NCI-H2196 (cell line): ENCODE measurements around the gene ST8SIA6.
"Not testable (repeated sequence)": the region's sequence is repeated elsewhere in the genome, so short reads cannot be mapped to it uniquely, and the experiment has no call there.

Experiments used
- DNase-seq: peaks from one replicate; lab custom pipeline; 2025; ENCODE audit not compliant: unreplicated experiment; lab: John Stamatoyannopoulos, UW

ST8SIA6 gene, protein sequence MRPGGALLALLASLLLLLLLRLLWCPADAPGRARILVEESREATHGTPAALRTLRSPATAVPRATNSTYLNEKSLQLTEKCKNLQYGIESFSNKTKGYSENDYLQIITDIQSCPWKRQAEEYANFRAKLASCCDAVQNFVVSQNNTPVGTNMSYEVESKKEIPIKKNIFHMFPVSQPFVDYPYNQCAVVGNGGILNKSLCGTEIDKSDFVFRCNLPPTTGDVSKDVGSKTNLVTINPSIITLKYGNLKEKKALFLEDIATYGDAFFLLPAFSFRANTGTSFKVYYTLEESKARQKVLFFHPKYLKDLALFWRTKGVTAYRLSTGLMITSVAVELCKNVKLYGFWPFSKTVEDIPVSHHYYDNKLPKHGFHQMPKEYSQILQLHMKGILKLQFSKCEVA

DNA sequence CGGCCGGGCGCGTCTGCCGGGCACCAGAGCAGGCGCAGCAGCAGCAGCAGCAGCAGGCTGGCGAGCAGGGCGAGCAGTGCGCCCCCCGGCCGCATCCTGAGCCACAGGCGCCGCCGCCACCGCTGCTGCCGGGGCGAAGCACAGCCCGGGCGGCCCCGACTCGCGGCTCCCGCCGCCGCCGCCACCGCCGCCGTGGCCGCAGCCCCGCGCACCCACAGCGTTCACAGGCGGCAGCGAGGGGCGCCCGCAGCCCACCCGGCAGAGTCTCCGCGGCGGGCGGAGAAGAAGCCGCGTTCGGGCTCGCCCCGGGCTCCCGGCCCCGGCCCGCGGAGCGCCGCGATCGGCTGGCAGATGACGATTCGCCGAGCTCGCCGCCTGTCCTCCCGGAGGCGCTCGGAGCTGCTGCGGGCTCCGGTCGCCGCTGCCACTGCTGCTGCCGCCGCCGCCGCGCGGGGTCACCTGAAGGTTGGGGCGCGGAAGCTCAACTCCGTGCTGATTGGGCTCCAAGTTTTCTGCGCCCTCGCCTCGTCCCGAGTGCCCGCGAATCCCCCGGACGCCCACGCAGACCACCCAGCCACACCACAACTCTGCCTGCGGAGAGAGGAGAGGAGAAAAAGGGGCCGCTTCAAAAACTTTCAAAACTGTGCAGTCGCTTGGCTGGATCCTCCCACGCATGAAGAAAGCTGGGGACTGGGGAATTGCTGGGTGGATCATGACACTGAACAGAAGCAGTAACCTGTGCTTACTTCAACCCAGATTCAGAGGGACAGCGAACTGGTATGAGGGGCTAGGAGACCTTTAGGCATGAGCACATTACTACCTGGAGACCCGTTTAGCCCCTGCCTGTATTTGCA lies at the start of gene ST8SIA6:
Gene ST8SIA6, minus strand, starts transcription at position 435 of the 854 bp plus-strand sequence. Its CDS starts 340 bp downstream, at position 95.
- no peak for DNase-seq

DNA sequence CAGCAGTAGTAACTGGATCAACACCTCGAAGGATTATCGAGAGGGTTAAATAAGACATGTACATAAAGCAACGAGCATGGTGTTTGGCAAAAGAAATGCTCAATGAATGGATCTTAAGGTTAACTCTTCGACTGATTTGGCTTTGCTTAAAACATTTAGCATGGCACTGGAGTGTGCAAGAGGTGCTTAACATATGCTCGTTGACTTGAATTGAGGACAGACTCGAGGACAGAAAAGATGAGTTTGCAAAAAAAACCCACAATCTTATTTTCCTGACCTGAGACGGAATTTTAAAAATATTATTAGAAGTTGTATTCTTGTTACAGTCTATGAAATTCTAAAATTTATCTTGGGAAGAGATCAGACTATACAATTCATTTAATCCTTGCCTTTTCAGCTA lies 49.4 kb upstream of the ST8SIA6 start:
- DNase-seq: no peak

DNA sequence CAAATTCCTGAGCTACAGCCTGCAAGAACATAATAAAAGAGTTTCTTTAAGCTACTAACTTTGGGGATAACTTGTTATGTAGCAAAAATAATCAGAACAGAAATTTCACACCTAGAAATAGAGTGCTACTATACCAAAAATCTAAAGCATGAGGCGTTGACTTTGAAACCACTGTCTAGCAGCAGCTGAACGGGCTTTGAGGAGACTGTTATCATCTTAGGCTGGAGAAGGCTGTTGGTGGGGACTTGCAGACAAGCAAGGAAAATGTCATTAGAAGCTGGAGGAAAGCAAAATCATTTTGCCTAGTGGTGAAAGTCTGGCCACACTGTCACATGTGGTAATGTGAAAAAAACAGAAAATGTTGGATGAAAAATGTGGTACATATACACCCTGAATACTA lies 48.4 kb upstream of the ST8SIA6 start:
- DNase-seq: no peak

DNA sequence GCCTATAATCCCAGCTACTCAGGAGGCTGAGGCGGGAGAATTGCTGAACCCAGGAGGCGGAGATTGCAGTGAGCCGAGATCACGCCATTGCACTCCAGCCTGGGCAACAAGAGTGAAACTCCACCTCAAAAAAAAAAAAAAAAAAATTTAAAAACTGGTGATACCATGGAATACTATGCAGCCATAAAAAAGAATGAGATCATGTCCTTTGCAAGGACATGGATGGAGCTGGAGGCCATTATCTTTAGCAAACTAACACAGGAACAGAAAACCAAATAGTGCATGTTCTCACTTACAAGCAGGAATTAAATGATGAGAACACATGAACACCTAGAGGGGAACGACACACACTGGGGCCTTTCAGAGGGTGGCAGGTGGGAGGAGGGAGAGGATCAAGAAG lies 44.6 kb upstream of the ST8SIA6 start:
- DNase-seq: not testable (repeated sequence)

DNA sequence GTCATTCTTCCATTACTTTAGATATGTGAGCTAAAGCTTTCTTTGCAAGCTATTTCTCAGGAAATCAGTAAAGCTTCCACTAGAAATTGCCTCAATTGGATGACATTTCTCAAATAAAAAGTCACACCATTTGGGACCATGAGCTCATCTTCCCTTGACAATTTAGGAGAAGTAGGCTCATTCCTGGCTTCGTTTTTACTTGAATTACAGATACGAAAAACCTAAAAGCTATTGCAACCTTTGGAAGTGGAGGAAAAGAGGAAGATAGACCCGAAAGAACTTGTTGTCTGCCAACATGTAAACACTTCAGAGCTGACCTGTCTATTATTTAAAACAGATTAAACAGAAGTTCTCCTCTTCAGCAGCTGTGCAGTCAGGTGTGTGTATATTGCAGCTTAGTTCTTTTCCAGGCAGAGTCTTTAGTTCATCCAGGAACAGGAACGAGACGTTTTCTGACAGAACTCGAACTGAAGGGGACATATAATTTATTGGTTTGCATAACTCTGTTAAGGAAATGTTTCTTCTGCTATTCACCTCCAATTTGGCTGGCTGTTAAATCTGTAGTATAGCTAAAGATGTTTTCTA lies 43.1 kb upstream of the ST8SIA6 start:
- DNase-seq: no peak

DNA sequence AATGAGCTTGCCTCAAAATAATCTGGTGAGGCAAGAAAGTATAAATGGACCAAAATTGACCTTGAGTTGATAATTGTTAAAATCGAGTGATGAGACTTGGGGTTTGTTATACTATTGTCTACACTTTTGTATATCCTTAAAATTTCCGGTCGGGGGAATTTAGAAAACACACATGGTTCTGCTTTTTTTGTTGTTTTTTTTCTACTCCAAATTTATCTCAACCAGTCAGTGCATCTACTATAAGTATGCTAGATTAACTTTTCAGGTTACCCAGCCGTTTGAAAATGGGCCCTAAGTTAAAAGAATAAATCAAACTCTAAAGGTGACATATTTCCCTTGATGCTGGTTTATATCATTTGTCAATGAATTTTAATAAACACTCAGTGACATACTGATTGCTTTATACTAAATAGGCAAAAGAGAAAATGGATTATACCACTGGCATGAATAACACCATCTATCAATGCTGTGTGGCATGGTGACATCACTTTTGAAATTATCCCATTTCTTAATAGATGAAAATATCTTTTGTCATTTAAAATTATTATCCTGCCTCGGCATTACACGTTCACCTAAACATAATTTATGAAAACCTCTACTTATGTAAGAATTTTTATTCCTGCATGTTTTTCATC lies 40.3 kb upstream of the ST8SIA6 start:
- no peak for DNase-seq

DNA sequence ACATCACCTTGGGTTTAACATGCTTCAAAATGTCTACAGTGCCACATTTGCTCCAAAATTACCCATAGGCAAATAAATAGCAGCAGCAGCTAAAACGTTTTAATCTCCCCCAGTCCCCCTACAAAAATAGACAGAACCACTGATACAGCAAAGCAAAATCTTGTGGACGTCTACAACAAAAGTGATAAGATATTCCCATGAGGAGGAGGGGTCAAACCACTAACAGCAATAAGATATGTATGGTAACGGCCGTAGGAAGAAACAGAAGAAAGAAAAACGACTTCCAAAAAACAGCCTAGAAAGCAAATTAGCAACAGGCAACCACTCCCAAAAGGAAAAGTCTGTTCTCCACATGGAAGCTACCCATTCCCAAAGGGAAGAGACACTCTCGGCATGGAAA lies 34.5 kb upstream of the ST8SIA6 start:
- DNase-seq: no peak

DNA sequence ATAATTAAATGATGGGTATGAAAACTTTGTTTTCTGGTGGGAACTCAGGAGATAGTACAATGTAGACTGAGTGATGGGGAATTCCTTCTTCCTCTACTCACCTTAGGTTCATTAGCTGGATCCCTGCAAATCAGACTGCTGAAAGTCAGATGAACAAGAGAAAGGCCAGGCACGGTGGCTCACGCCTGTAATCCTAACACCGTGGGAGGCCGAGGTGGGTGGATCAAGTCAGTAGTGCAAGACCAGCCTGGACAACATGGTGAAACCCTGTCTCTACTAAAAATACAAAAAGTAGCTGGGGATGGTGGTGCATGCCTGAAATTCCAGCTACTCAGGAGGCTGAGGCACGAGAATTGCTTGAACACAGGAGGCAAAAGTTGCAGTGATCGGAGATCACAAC lies 28.7 kb upstream of the ST8SIA6 start:
- DNase-seq: no peak

DNA sequence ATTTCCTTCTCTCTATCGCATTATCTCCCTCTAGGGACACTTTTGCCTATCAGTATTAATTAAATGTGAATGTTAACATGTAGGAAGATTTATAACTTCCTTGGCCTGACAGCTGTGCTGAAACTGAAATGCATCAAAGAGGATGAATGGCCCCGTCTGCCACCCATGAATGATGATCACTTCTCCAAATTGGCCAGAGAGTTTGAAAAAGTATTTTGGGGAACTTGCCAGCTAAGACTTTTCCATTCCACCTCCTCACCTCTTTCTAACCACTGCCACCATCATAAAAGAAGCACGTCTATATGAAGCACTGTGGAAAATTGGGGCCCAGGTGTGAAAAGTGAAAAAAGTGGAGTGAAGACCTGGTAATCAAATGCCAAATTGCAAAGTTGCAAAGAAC lies 25.4 kb upstream of the ST8SIA6 start:
- DNase-seq: no peak

DNA sequence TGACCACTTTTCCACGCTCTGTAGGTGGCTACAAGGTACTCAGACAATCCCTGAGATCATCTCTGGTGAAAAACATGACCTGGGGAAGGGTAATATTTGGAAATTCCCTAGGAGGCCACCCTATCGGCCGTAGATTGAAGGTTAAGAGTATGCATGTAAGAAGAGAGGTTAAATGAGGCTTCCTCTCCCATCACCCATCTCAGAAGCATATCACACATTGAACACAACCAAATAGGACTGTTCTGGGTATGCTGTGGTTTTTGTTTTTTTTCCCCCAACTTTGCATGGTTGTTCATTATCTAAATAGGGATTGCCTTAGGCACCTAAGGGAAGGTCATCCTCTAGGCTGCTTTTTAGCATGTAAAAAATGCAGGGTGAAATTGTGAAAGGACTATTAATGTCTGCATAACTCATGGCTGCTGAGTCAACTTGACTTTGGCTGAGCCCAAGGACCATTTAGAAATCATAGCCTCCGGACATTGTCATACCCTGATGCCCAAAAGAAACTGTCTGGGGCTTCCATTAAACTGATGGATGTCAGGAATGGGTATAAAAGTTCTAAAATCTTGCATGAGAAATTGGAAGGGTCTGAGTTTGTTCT lies 24.7 kb upstream of the ST8SIA6 start:
- no peak for DNase-seq

DNA sequence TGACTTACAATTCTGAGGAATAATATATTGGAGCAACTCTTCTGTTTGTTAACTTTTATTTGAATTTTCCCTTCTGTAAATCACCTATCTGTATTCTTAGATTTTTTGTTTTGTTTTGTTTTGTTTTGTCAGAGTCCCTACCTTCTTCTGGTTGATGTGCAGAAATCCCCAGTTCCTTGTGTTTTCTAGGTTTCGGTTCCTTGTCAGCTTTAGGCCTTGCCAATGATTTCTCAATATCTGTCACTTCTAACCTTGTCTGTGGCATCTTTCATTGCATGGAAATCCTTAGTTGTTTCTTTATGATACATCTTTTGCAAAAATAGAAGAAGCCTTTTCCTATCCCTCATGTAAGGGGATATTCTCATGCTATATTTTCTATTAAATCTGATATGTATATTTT lies 21.7 kb upstream of the ST8SIA6 start:
- DNase-seq: no peak

DNA sequence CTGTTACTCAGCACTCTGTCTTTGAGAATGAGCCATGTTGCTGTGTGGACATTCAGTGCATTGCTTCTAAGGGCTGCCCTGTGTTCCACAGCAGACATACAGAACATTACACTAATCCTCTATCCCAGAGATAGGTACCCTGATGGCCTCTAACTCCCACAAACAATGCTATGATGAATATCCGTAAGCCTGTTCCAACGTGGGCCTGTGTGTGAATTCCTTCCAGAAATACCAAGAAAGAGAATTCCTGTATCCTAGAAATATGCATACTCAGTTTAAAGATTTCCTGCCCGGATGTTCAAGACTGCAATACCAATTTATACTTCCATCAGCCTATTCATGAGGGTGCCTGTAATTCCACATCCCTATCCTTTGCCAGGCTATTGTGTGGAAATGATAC lies 21.3 kb upstream of the ST8SIA6 start:
- DNase-seq: no peak

DNA sequence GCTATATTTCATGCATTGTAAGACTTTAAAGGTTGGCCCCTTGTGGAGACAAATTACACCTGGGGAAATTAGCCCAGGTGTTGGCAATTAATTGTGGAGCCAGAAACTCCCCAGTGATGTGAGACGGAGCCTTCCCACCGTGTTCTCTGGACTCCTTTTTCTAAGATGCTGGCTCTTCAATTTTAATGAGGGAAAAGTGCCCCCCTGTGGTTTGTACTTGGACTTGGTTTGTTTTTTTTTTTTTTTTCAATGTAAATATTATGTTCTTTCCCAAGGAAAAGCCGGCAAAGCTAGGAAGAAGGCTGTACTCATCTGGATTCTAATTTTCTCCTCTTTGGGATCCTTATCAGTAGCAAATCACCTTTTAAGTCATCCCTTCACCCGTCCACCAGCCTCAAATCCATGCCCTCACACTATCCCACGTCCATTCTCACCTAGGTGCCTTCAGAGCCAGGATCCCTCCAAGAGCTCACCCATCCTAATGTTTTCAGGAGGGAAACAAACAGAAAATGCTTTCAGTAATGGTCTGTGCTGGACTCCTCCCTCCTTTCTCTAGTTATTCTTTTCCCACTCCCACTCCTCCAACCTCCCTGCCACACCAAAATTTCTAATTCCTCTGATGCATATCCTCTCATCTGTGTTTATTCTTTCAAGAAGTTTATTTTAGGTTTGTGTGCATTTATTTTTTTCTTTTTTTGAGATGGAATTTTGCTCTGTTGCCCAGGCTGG lies 20.4 kb upstream of the ST8SIA6 start:
- DNase-seq: no peak

DNA sequence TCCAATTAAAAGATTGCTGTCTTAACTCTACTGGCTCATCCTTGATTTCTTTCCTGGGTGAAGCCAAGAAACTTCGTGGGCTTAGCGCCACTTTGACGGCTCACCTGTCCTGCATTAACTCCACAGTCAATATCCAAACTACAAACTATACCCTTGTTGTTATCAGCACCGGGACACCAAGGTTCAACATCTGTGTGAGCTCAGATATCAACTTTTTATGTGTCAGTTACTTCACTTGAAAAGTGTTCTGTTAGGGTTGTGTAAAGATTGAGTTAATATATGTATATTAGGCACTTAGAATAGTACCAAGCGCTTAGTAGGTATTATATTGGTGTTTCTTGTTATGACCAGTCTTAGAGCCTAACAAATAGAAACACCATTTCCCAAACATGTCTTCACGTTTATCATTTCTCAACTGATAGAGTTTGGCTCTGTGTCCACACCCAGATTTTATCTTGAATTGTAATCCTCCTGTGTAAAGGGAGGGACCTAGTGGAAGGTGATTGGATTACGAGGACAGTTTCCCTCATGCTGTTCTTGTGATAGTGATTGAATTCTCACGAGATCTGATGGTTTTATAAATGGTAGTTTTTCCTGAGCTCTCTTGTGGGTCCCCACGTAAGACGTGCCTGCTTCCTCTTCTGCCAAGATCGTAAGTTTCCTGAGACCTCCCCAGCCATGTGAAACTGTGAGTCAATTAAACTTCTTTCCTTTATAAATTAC lies 19.0 kb upstream of the ST8SIA6 start:
- DNase-seq: no peak

DNA sequence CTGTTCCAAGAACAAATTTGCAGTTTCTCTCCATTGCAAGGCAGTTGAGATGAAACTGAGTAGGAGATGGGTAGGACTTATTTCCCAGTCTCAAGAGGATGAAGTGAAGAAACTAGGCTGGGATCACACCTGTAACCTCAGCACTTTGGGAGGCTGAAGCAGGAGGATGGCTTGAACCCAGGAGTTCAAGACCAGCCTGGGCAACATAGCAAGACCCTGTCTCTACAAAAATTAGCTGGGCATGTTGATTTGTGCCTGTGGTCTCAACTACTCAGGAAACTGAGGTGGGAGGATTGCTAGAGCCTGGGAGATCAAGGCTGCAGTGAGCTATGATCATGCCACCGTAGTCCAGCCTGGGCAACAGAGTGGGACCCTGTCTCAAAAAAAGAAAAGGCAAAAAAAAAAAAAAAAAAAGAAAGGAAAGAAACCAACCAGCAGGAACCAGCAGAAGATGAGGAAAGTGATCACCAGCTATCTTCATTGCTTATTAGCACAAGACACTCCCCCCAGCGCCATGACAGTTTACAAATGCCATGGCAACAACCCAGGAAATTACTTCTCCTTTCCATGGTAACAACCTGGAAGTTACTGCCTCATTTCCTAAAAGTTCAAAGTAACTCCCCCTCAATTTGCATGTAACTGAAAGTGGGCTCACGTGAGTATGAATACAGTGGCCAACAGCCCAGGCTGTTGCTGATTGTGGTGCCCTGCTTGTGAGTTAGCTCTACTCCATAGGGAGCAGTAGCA lies 18.3 kb upstream of the ST8SIA6 start:
- no peak for DNase-seq

DNA sequence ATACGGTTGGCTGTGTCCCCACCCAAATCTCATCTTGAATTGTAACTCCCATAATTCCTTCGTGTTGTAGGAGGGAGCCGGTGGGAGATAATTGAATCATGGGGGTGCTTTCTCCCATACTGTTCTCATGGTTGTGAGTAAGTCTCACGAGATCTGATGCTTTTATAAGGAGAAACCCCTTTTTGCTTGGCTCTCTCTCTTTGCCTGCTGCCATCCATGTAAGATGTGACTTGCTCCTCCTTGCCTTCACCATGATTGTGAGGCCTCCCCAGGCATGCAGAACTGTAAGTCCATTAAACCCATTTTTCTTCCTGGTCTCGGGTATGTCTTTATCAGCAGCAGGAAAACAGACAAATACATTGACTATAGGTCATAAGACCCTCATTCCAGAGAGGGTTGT lies 15.9 kb upstream of the ST8SIA6 start:
- no peak for DNase-seq

DNA sequence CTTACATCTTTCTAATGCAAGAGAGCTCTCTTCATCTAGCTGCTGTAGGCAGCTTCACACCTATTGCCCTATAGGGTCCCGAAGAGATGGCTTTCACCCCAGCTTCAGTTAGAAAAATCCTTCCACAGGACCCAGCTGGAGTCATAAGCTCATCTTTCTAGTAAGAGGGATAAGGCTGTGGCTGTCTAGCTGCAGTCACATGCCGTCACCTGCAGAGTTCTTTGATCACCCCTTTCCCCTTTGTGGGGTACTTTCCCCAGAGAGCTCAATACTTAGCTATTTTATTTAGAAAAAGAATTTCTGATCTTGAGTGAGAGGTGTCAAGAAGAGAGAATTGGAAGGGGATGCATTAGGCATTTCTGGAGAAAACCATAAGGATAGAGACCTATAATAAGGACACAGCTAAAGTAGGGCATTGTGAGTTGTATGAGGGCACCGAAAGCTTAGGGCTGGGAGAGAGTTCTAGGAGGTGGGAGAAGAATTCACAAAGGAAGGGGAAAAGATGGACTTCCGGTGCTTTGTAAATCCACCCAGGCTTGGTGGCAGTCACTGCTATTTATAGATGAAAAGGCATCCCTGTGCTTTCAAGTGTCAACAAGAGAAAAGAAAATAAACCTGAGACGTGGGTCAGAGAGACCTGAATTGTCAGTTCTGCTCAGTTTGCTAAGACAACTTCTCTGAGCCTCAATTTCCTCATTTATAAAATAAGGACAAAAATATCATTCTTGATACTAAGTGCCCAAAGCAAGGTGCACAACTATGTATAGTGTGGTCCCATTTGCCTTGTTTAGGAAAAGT lies 11.1 kb upstream of the ST8SIA6 start:
- no peak for DNase-seq

DNA sequence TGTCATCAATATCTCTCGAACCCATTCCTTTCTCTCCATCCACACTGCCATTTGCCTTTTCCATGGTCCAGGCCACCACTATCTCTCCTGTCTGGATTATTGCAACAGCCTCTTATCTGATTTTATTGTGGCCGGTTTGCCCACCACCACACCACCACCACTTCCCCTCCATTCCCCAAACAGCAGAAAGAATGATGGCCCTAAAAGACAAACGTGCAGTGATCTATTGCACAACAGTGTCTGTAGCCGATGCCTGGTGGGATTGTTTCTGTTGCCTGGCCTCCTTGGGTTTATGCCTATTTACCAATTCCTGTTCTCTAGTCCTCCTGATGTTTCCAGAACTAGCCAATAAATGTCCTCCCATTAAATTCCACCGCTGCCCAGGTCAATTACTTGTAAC lies 10.2 kb upstream of the ST8SIA6 start:
- no peak for DNase-seq
